ENCODE results near the gene SGTA. TPM values are rescaled to one million over a fixed set of nuclear protein-coding genes. Genes with fewer than 3 reads are reported as not detected.

The SGTA gene
- polyA plus RNA-seq, 3 donors = 21.6 to 35.4 (median 22.0) TPM

DNA sequence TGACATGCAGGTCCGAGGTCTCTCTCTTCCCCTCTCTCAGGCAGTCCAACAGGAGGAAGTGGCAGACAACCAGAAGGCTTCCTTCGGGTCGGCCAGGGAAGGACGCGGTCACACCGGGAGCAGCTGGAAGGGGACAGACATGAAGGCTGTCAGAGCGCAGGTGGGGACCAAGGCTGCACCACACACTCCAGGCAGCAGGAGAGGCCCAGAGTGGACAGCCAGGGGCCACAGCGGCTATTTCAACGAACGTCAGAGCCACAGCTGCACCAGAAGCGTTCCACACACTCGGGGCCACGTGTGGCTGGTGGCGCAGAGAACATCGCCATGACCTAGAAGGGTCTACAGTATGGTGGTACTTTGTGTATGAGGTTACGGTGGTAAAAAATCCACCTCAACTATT, 27.3 kb downstream of the SGTA start:
- no peak overlapping the region for H2AFZ ChIP-seq (ENCODE audit: insufficient read depth, low read depth, low read length, poor library complexity, severe bottlenecking)
- H3K9ac ChIP-seq (ENCODE audit: insufficient read depth, low read length, poor library complexity, severe bottlenecking) = no peak overlapping the region
- H3K79me2 ChIP-seq (ENCODE audit: insufficient read depth, low read length) = no peaks in the 10 kb centered on the region
- no peak for DNase-seq
- H3K4me3 ChIP-seq (replicated peaks in 1 of 3; ENCODE audit: low read depth in 2 of 3, low read length in 3 of 3) = no peak overlapping the region
- H3K9me3 Mint-ChIP-seq = peaks cover 0 to 2% (median 0%) of the 10 kb centered on the region in 7 donors
- H3K27me3 ChIP-seq (ENCODE audit: control insufficient read depth in 2 of 2, insufficient read depth in 2 of 2, low read length in 2 of 2) = no peaks in the 10 kb centered on the region
- intact Hi-C loops (cut with micrococcal nuclease) = no loop called here
- no peak overlapping the region for H3K4me2 ChIP-seq (replicated peaks; ENCODE audit: extremely low read depth, low read length, poor library complexity, severe bottlenecking)
- no peak for TF ChIP-seq CTCF (IDR thresholded peaks at IDR 0.05)
- peaks cover 42 to 75% of the 10 kb centered on the region in 2 donors for H3K36me3 Mint-ChIP-seq
- peaks cover 2 to 4% of the 10 kb centered on the region in 2 donors for H3K4me1 ChIP-seq (ENCODE audit: control insufficient read depth in 1 of 2, insufficient read depth in 2 of 2, low read length in 2 of 2)
- no peak overlapping the region for H3K27ac ChIP-seq (ENCODE audit: low read depth in 1 of 2, low read length in 2 of 2)
- H3K4me3 Mint-ChIP-seq = no peak overlapping the region
- H3K36me3 ChIP-seq (replicated peaks in 1 of 2; ENCODE audit: control insufficient read depth in 1 of 2, insufficient read depth in 2 of 2, low read length in 2 of 2) = peaks cover 49 to 69% of the 10 kb centered on the region in 2 donors
- no peaks in the 10 kb centered on the region for H4K20me1 ChIP-seq (ENCODE audit: insufficient read depth, low read length)
- H3K9me3 ChIP-seq (replicated peaks in 1 of 2; ENCODE audit: control insufficient read depth in 1 of 2, insufficient read depth in 1 of 2, low read length in 2 of 2) = no peaks in the 10 kb centered on the region
- H3K4me1 Mint-ChIP-seq = peaks cover 5% of the 10 kb centered on the region
- WGBS (ENCODE audit: insufficient coverage) = 76% methylated on average over 7 of the region's 16 CpGs
- H3K27me3 Mint-ChIP-seq (ENCODE audit: low read depth in 3 of 3) = peaks cover 0 to 3% (median 0%) of the 10 kb centered on the region in 3 donors
- no peak overlapping the region for H3K27ac Mint-ChIP-seq

- H3K36me3 Mint-ChIP-seq = peaks cover 38 to 71% of the 10 kb centered on the region in 2 donors
- peaks cover 0 to 2% (median 0%) of the 10 kb centered on the region in 7 donors for H3K9me3 Mint-ChIP-seq
- Histone ChIP-seq H3K36me3 (replicated peaks in 1 of 2; ENCODE audit: control insufficient read depth in 1 of 2, insufficient read depth in 2 of 2, low read length in 2 of 2) (peaks cover 45 to 65% of the 10 kb centered on the region in 2 donors), H3K27ac (ENCODE audit: low read depth in 1 of 2, low read length in 2 of 2) (no peak overlapping the region), H3K27me3 (ENCODE audit: control insufficient read depth in 2 of 2, insufficient read depth in 2 of 2, low read length in 2 of 2) (no peaks in the 10 kb centered on the region), H3K9ac (ENCODE audit: insufficient read depth, low read length, poor library complexity, severe bottlenecking) (no peak overlapping the region), H3K4me2 (replicated peaks; ENCODE audit: extremely low read depth, low read length, poor library complexity, severe bottlenecking) (no peak overlapping the region), H3K4me3 (replicated peaks in 1 of 3; ENCODE audit: low read depth in 2 of 3, low read length in 3 of 3) (no peak overlapping the region), H4K20me1 (ENCODE audit: insufficient read depth, low read length) (no peaks in the 10 kb centered on the region), H3K79me2 (ENCODE audit: insufficient read depth, low read length) (no peaks in the 10 kb centered on the region), H2AFZ (ENCODE audit: insufficient read depth, low read depth, low read length, poor library complexity, severe bottlenecking) (no peak overlapping the region), H3K9me3 (replicated peaks in 1 of 2; ENCODE audit: control insufficient read depth in 1 of 2, insufficient read depth in 1 of 2, low read length in 2 of 2) (no peaks in the 10 kb centered on the region), H3K4me1 (ENCODE audit: control insufficient read depth in 1 of 2, insufficient read depth in 2 of 2, low read length in 2 of 2) (peaks cover 6 to 7% of the 10 kb centered on the region in 2 donors)
- WGBS (ENCODE audit: insufficient coverage) = 95% methylated on average over 16 of the region's 16 CpGs
- TF ChIP-seq CTCF (IDR thresholded peaks at IDR 0.05) = no peak
- peaks cover 0 to 3% (median 0%) of the 10 kb centered on the region in 3 donors for H3K27me3 Mint-ChIP-seq (ENCODE audit: low read depth in 3 of 3)
- no peak overlapping the region for H3K4me3 Mint-ChIP-seq
- no peak for DNase-seq
- intact Hi-C loops (cut with micrococcal nuclease) = no loop called here
- H3K4me1 Mint-ChIP-seq = peaks cover 7% of the 10 kb centered on the region
- H3K27ac Mint-ChIP-seq = no peak overlapping the region
Measured at GRCh38 chr19:2755448-2755705, 27.7 kb downstream of the SGTA start.
